Measurements from ENCODE around the gene VAT1.

- TF ChIP-seq CTCF (IDR thresholded peaks at IDR 0.05) (no peak), POLR2A (IDR thresholded peaks at IDR 0.05) (no peak), EP300 (IDR thresholded peaks at IDR 0.05) (no peak)
These were observed 48.1 kb upstream of the VAT1 start for GRCh38 chr17:43070257-43070656.

Measured in tibial nerve (tissue), 4 donors.